ENCODE data around the gene RARS2. TPM values are rescaled to one million over a fixed set of nuclear protein-coding genes. Genes with fewer than 3 reads are reported as not detected.

RARS2 gene
- total RNA-seq, 4 donors from 2014 or later = 14.7 to 23.2 (median 17.3) TPM

GRCh38 chr6:87541041-87541440 lies 48.7 kb downstream of the RARS2 start:
- intact Hi-C loops (cut with DNase I; ENCODE audit: low total_unique reads) = no loop called here
- no peak for TF ChIP-seq CTCF (IDR thresholded peaks at IDR 0.05)
- TF ChIP-seq POLR2A (IDR thresholded peaks at IDR 0.05) = no peak
- no peak overlapping the region for H3K4me3 ChIP-seq (ENCODE audit: low read depth, poor library complexity, severe bottlenecking)
- no peak for DNase-seq (ENCODE audit: low spot score in 2 of 2)
- WGBS, 2 donors = 93 to 95% methylated on average over 1 of the region's 1 CpG

GRCh38 chr6:87540539-87540938 lies 49.2 kb downstream of the RARS2 start:
- H3K4me3 ChIP-seq (ENCODE audit: low read depth, poor library complexity, severe bottlenecking) = no peak overlapping the region
- TF ChIP-seq POLR2A (IDR thresholded peaks at IDR 0.05) = no peak
- TF ChIP-seq CTCF (IDR thresholded peaks at IDR 0.05) = no peak
- intact Hi-C loops (cut with DNase I; ENCODE audit: low total_unique reads) = no loop called here
- DNase-seq (ENCODE audit: low spot score in 2 of 2) = no peak
- 75 to 86% methylated on average over 4 of the region's 4 CpGs for WGBS, 2 donors

GRCh38 chr6:87539554-87539953 lies 50.2 kb downstream of the RARS2 start:
- DNase-seq (ENCODE audit: low spot score in 2 of 2) = no peak
- WGBS, 2 donors = 89 to 91% methylated on average over 6 of the region's 6 CpGs
- no peak overlapping the region for H3K4me3 ChIP-seq (ENCODE audit: low read depth, poor library complexity, severe bottlenecking)
- intact Hi-C loops (cut with DNase I; ENCODE audit: low total_unique reads) = no loop called here
- TF ChIP-seq CTCF (IDR thresholded peaks at IDR 0.05) = no peak
- no peak for TF ChIP-seq POLR2A (IDR thresholded peaks at IDR 0.05)

- no peak for TF ChIP-seq POLR2A (IDR thresholded peaks at IDR 0.05)
- TF ChIP-seq CTCF (IDR thresholded peaks at IDR 0.05) = no peak
- intact Hi-C loops (cut with DNase I; ENCODE audit: low total_unique reads) = no loop called here
- H3K4me3 ChIP-seq (ENCODE audit: low read depth, poor library complexity, severe bottlenecking) = no peak overlapping the region
- 95 to 97% methylated on average over 1 of the region's 1 CpG for WGBS, 2 donors
- no peak for DNase-seq (ENCODE audit: low spot score in 2 of 2)
Observed at GRCh38 chr6:87538510-87539260, 51.1 kb downstream of the RARS2 start.

GRCh38 chr6:87534377-87535047 lies 55.3 kb downstream of the RARS2 start:
- intact Hi-C loops (cut with DNase I; ENCODE audit: low total_unique reads) = no loop called here
- no peak for TF ChIP-seq CTCF (IDR thresholded peaks at IDR 0.05)
- no peak for TF ChIP-seq POLR2A (IDR thresholded peaks at IDR 0.05)
- 86 to 91% methylated on average over 2 of the region's 2 CpGs for WGBS, 2 donors

More at GRCh38 chr6:87534377-87535047, 55.3 kb downstream of the RARS2 start:
- H3K4me3 ChIP-seq (ENCODE audit: low read depth, poor library complexity, severe bottlenecking) = no peak overlapping the region
- no peak for DNase-seq (ENCODE audit: low spot score in 2 of 2)
